PC-3 (cell line): ENCODE data around the gene ROS1.

Experiments used
- EZH2 ChIP-seq: fragments of 300-600 bp; sonication (generic); IDR thresholded peaks from one replicate; pipeline ENCODE4 v1.6.1; 2017; ENCODE audit warnings: antibody characterized with exemption, mild to moderate bottlenecking, low read length; ENCODE audit not compliant: unreplicated experiment
- EZH2phosphoT487 ChIP-seq: fragments of 300-600 bp; sonication (generic); IDR thresholded peaks from 2 replicates; pipeline ENCODE4 v1.6.1; 2018; ENCODE audit warnings: mild to moderate bottlenecking, antibody characterized with exemption, low read length, borderline replicate concordance
- TF ChIP-seq, protein P1 (sequence below): fragments of 300-600 bp; sonication (generic); conservative IDR thresholded peaks from 2 replicates; pipeline ENCODE4 v1.5.1; 2017; ENCODE audit warnings: antibody characterized with exemption, low read depth, mild to moderate bottlenecking, low read length

DNA sequence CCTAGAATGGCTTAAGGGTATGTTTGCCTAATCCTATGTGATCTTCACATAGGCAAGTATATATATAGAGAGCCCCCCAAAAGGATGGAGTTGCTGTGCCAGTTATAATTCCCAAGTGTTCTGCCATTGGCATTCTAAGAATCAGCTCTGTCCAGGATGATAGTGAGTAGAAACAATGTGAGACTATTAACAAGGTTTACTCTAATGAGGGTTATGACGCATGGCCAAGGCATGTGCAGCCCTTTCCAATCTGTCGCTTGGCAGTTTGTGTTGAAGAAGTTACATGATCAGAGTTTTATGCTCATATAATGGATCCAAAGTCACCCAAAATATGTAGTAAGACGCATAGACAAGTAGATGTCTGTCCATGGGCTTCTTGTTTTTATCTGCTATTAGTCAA is 126.8 kb downstream of the ROS1 start:
- TF ChIP-seq EZH2phosphoT487 (no peak), EZH2 (no peak)
- TF ChIP-seq, protein P1, sequence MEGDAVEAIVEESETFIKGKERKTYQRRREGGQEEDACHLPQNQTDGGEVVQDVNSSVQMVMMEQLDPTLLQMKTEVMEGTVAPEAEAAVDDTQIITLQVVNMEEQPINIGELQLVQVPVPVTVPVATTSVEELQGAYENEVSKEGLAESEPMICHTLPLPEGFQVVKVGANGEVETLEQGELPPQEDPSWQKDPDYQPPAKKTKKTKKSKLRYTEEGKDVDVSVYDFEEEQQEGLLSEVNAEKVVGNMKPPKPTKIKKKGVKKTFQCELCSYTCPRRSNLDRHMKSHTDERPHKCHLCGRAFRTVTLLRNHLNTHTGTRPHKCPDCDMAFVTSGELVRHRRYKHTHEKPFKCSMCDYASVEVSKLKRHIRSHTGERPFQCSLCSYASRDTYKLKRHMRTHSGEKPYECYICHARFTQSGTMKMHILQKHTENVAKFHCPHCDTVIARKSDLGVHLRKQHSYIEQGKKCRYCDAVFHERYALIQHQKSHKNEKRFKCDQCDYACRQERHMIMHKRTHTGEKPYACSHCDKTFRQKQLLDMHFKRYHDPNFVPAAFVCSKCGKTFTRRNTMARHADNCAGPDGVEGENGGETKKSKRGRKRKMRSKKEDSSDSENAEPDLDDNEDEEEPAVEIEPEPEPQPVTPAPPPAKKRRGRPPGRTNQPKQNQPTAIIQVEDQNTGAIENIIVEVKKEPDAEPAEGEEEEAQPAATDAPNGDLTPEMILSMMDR, result no peak
